GM12878 (cell line): Measurements from ENCODE around the gene MGLL. TPM values are rescaled to one million over a fixed set of nuclear protein-coding genes. Genes with fewer than 3 reads are reported as not detected.
A peak's percentile ranks its signal among the peaks of the same experiment; 100 is the strongest.

Source experiments
- ATAC-seq: fragments of 200-7000 bp; cut with Tn5 transposase; 3 replicates; pipeline ENCODE4 v1.9.1; 2020; ENCODE audit warnings: mild to moderate bottlenecking, moderate library complexity
- BruUV-seq: library from RNA; stranded (reverse); fragments of 400-500 nt; replicated peaks from 2 replicates; lab custom pipeline; 2021; lab: Mats Ljungman, UMichigan
- CTCF ChIA-PET: fragments of 300-600 bp; sonication (Branson Sonifier 250); formaldehyde crosslinking; extraction: SDS; loops from one replicate; lab custom pipeline; 2021; ENCODE audit warnings: inconsistent platforms; lab: Yijun Ruan, JAX
- POLR2A ChIA-PET: fragments of 350-600 bp; formaldehyde crosslinking; extraction: SDS; loops from one replicate; lab custom pipeline; 2021; ENCODE audit warnings: inconsistent platforms; lab: Charles Lee
- RAD21 ChIA-PET: fragments of 300-600 bp; sonication (Branson Sonifier 250); formaldehyde crosslinking; loops from one replicate; lab custom pipeline; 2023; ENCODE audit warnings: antibody characterized with exemption; ENCODE audit not compliant: unreplicated experiment; lab: Charles Lee
- SMC1A ChIA-PET: fragments of 300-600 bp; sonication (Branson Sonifier 250); formaldehyde crosslinking; loops from one replicate; lab custom pipeline; 2023; ENCODE audit not compliant: unreplicated experiment, uncharacterized antibody; lab: Charles Lee
- DNase-seq: peaks from one replicate; pipeline ENCODE4 v3.0.0-alpha.2; 2011; ENCODE audit warnings: low read depth, low spot score
- FAIRE-seq: peaks from 3 replicates; lab custom pipeline; 2011; peaks lifted over from hg19 to GRCh38; lab: Jason Lieb, UNC
- H2AFZ ChIP-seq: 2 replicates; pipeline ENCODE4 v1.6.0; 2011; ENCODE audit warnings: low read depth, low read length, control low read depth; ENCODE audit not compliant: control insufficient read depth
- H3K27ac ChIP-seq: 2 replicates; pipeline ENCODE4 v1.5.1; 2011; ENCODE audit warnings: control low read depth; ENCODE audit not compliant: control insufficient read depth, insufficient read depth
- H3K27me3 ChIP-seq, 2 experiments: replicated peaks in 1 of 2; 2 replicates each; pipeline versions ENCODE4 v1.6.0 to v1.6.1; 2011; ENCODE audit warnings: low read length in 1 of 2; ENCODE audit not compliant: control insufficient read depth in 2 of 2, insufficient read depth in 2 of 2
- H3K36me3 ChIP-seq, 2 experiments: 2 replicates each; pipeline ENCODE4 v1.5.1; 2011; ENCODE audit warnings: low read length in 1 of 2; ENCODE audit not compliant: control insufficient read depth in 2 of 2, insufficient read depth in 2 of 2
- H3K4me1 ChIP-seq: 2 replicates; pipeline ENCODE4 v1.6.1; 2011; ENCODE audit warnings: mild to moderate bottlenecking, low read length, moderate library complexity, mixed read lengths; ENCODE audit not compliant: control insufficient read depth, insufficient read depth
- H3K4me2 ChIP-seq: 2 replicates; pipeline ENCODE4 v1.6.0; 2011; ENCODE audit warnings: control low read depth; ENCODE audit not compliant: control insufficient read depth, insufficient read depth
- H3K4me3 ChIP-seq: fragments of 200-600 bp; sonication (generic); 2 replicates; pipeline ENCODE4 v1.5.1; 2016
- H3K79me2 ChIP-seq: 2 replicates; pipeline ENCODE4 v1.6.0; 2011; ENCODE audit warnings: low read length; ENCODE audit not compliant: control insufficient read depth, insufficient read depth
- H3K9ac ChIP-seq: 2 replicates; pipeline ENCODE4 v1.8.0; 2011; ENCODE audit warnings: low read length, control low read depth, mixed read lengths; ENCODE audit not compliant: control insufficient read depth, insufficient read depth
- H3K9me3 ChIP-seq: replicated peaks from 3 replicates; pipeline ENCODE4 v1.5.1; 2011; ENCODE audit warnings: mild to moderate bottlenecking, low read length; ENCODE audit not compliant: control insufficient read depth, insufficient read depth
- H4K20me1 ChIP-seq: 2 replicates; pipeline ENCODE4 v1.6.0; 2011; ENCODE audit not compliant: control insufficient read depth, insufficient read depth
- ATF3 ChIP-seq: IDR thresholded peaks from 2 replicates; pipeline ENCODE4 v1.6.1; 2011; ENCODE audit warnings: low read depth, mild to moderate bottlenecking, low read length, moderate library complexity, borderline replicate concordance; ENCODE audit errors: extremely low read depth
- BRCA1 ChIP-seq: IDR thresholded peaks from 2 replicates; pipeline ENCODE4 v1.6.1; 2011; ENCODE audit warnings: low read depth, low read length, improper control_type of control experiment
- FOXK2 ChIP-seq: fragments of 450-650 bp; IDR thresholded peaks from 2 replicates; pipeline ENCODE4 v1.6.1; 2017; ENCODE audit warnings: mild to moderate bottlenecking, moderate library complexity
- IKZF2 ChIP-seq, 2 experiments: fragments of 450-650 bp; IDR thresholded peaks; 2 replicates each; pipeline ENCODE4 v1.6.1; 2017; ENCODE audit warnings: mild to moderate bottlenecking in 2 of 2, moderate library complexity in 2 of 2
- MYC ChIP-seq: IDR thresholded peaks from 2 replicates; pipeline ENCODE4 v1.6.1; 2011; ENCODE audit warnings: mild to moderate bottlenecking, low read length, moderate library complexity, inconsistent platforms; ENCODE audit not compliant: insufficient read depth, insufficient replicate concordance, insufficient read length, severe bottlenecking
- NFYA ChIP-seq: IDR thresholded peaks from 2 replicates; pipeline ENCODE4 v1.6.1; 2011; ENCODE audit warnings: low read depth, mild to moderate bottlenecking, low read length, improper control_type of control experiment, borderline replicate concordance
- POLR2A ChIP-seq: IDR thresholded peaks from 2 replicates; pipeline ENCODE4 v1.6.1; 2011; ENCODE audit warnings: low read depth, mild to moderate bottlenecking, low read length
- REST ChIP-seq: IDR thresholded peaks from 2 replicates; pipeline ENCODE4 v1.6.1; 2012; ENCODE audit warnings: mild to moderate bottlenecking, low read depth, low read length
- SMARCA5 ChIP-seq: fragments of 450-650 bp; IDR thresholded peaks from 2 replicates; pipeline ENCODE4 v1.6.1; 2017; ENCODE audit warnings: mild to moderate bottlenecking
- SP1 ChIP-seq: IDR thresholded peaks from one replicate; pipeline ENCODE4 v1.6.1; 2011; ENCODE audit warnings: low read depth, low read length
- SPI1 ChIP-seq: IDR thresholded peaks from 2 replicates; pipeline ENCODE4 v1.6.1; 2011; ENCODE audit warnings: low read depth, mild to moderate bottlenecking, low read length, moderate library complexity, borderline replicate concordance; ENCODE audit not compliant: insufficient read depth
- WGBS: methylation state at CpG from one replicate; pipeline ENCODE4 v1.1.6; 2016; ENCODE audit warnings: low lambda C conversion rate; ENCODE audit not compliant: insufficient replicate concordance, insufficient coverage; ENCODE audit errors: missing lambda C conversion rate; 5-methylcytosine and 5-hydroxymethylcytosine counted together
- in situ Hi-C: fragments of 300-500 bp; cut with MboI; formaldehyde crosslinking; loops from 9 replicates; pipeline ENCODE4 v1.14.3; 2018; ENCODE audit warnings: mixed read lengths
- intact Hi-C: fragments of 100-400 bp; cut with micrococcal nuclease; formaldehyde crosslinking; loops from one replicate; pipeline ENCODE4 v1.14.2; 2022; ENCODE audit not compliant: unreplicated experiment
- polyA plus RNA-seq, 11 experiments: library from polyadenylated mRNA; depleted of rRNA in 4 of 11; unstranded in 6 of 11; stranded (reverse) in 5 of 11; fragments of >200 nt; fragmentation: Nextera tagmentation in 4 of 11; fragmentation: Illumina TruSeq in 1 of 11; extraction: Ambion mirVana in 4 of 11; extraction: Trizol in 1 of 11; gene quantifications; 1 replicate in 1 of 11; 2 replicates in 10 of 11; pipeline versions ENCODE4 v1.2.1 to v1.2.3, GENCODE V29; 2011 to 2016; ENCODE audit warnings: inconsistent platforms in 2 of 11, missing spikeins in 2 of 11, low read depth in 1 of 11
- total RNA-seq, 4 experiments: library from RNA; depleted of rRNA in 3 of 4; stranded (reverse); fragments of >200 nt in 3 of 4; fragmentation: Illumina TruSeq in 1 of 4; extraction: Trizol in 1 of 4; gene quantifications; 2 replicates each; pipeline versions ENCODE4 v1.2.1 to v1.2.3, GENCODE V29; 2013 to 2021

MGLL gene
- total and polyA plus RNA-seq, 10 of the 15 experiments (the other 5 are each of a cell fraction or from before 2014, with no cell fraction given): 44.9 to 177 (median 72.9) TPM

GRCh38 chr3:127679534-127680145 is 142.7 kb downstream of the MGLL start:
- intact Hi-C loops (no loop called here), in situ Hi-C loops (no loop called here)

GRCh38 chr3:127678611-127679533 is 143.4 kb downstream of the MGLL start:
- Histone ChIP-seq H3K9ac (no peak overlapping the region), H3K4me1 (peaks cover 30% of the 10 kb centered on the region), H3K27ac (no peak overlapping the region), H4K20me1 (no peaks in the 10 kb centered on the region), H3K27me3 (no peaks in the 10 kb centered on the region), H3K9me3 (no peaks in the 10 kb centered on the region), H3K79me2 (no peaks in the 10 kb centered on the region), H3K36me3 (no peaks in the 10 kb centered on the region), H2AFZ (no peak overlapping the region), H3K4me3 (no peak overlapping the region), H3K4me2 (no peak overlapping the region)
- SMC1A ChIA-PET: no interaction called here
- intact Hi-C loops (no loop called here), in situ Hi-C loops (no loop called here)
- ATAC-seq (no peak), DNase-seq (no peak), FAIRE-seq (no peak)
- RAD21 ChIA-PET: no interaction called here
- POLR2A ChIA-PET: no interaction called here
- CTCF ChIA-PET: interaction anchor here (0.9 kb wide), 1 partner anchor 26 kb away, joined by 3 read pairs; no protein-coding TSS in a partner anchor
- BruUV-seq: no TSS peak
- WGBS: 92% methylated on average over 12 of the region's 12 CpGs
- TF ChIP-seq SPI1: no peak
- TF ChIP-seq BRCA1: no peak
- no peak for TF ChIP-seq SP1
- no peak for TF ChIP-seq MYC
- no peak for TF ChIP-seq FOXK2
- TF ChIP-seq IKZF2 (IDR thresholded peaks at IDR 0.05): no peak
- TF ChIP-seq NFYA: no peak
- no peak for TF ChIP-seq SMARCA5
- no peak for TF ChIP-seq REST

More at GRCh38 chr3:127679534-127680145, 142.7 kb downstream of the MGLL start:
- no peaks in the 10 kb centered on the region for H4K20me1 ChIP-seq
- H3K27ac ChIP-seq: no peak overlapping the region
- POLR2A ChIA-PET: no interaction called here
- no peaks in the 10 kb centered on the region for H3K36me3 ChIP-seq
- ATAC-seq: no peak
- H3K4me1 ChIP-seq: peaks cover 32% of the 10 kb centered on the region
- SMC1A ChIA-PET: interaction anchor here (1.0 kb wide), 1 partner anchor 281 kb away, joined by 4 read pairs; no protein-coding TSS in a partner anchor
- H2AFZ ChIP-seq: no peak overlapping the region
- RAD21 ChIA-PET: interaction anchor here (0.6 kb wide), 1 partner anchor 145 kb away, joined by 3 read pairs; no protein-coding TSS in a partner anchor
- CTCF ChIA-PET: interaction anchor here (0.9 kb wide), 1 partner anchor 27 kb away, joined by 3 read pairs; no protein-coding TSS in a partner anchor
- no peaks in the 10 kb centered on the region for H3K27me3 ChIP-seq
- H3K4me2 ChIP-seq: no peak overlapping the region
- no peak for DNase-seq
- peak; percentile 17; the same call in 1 of the 2 replicates for TF ChIP-seq POLR2A
- TF ChIP-seq ATF3: no peak
- FAIRE-seq: no peak
- WGBS: 92% methylated on average over 17 of the region's 21 CpGs
- H3K79me2 ChIP-seq: no peaks in the 10 kb centered on the region
- no TSS peak for BruUV-seq
- H3K9ac ChIP-seq: no peak overlapping the region
- no peaks in the 10 kb centered on the region for H3K9me3 ChIP-seq
- H3K4me3 ChIP-seq: no peak overlapping the region
